22Rv1 (cell line): ENCODE data around the gene PRKD1.
A peak's percentile ranks its signal among the peaks of the same experiment; 100 is the strongest.

Experiments
- H3K27ac ChIP-seq: fragments of 450-650 bp; 2 replicates; pipeline ENCODE4 v1.5.1; 2017
- CTCF ChIP-seq: fragments of 450-650 bp; IDR thresholded peaks from 2 replicates; pipeline ENCODE4 v1.5.1; 2017; ENCODE audit warnings: mild to moderate bottlenecking
- ZFX ChIP-seq: fragments of 450-650 bp; IDR thresholded peaks from 2 replicates; pipeline ENCODE4 v1.6.1; 2017; ENCODE audit warnings: antibody characterized with exemption, borderline replicate concordance

PRKD1 gene

GRCh38 chr14:29554335-29554734, 373.3 kb downstream of the PRKD1 start:
- H3K27ac ChIP-seq = no peak overlapping the region
- no peak for TF ChIP-seq CTCF
- TF ChIP-seq ZFX = no peak

- no peak overlapping the region for H3K27ac ChIP-seq
- no peak for TF ChIP-seq CTCF
- TF ChIP-seq ZFX = no peak
These were observed 374.2 kb downstream of the PRKD1 start for GRCh38 chr14:29553427-29553826.

GRCh38 chr14:29548948-29549370, 378.7 kb downstream of the PRKD1 start:
- H3K27ac ChIP-seq = no peak overlapping the region
- TF ChIP-seq ZFX = no peak
- TF ChIP-seq CTCF = peak; percentile 78

GRCh38 chr14:29545714-29546113, 381.9 kb downstream of the PRKD1 start:
- TF ChIP-seq ZFX (no peak), CTCF (no peak)
- H3K27ac ChIP-seq = no peak overlapping the region

- H3K27ac ChIP-seq = no peak overlapping the region
These were observed 390.6 kb downstream of the PRKD1 start for GRCh38 chr14:29536886-29537511.

GRCh38 chr14:29529418-29529817, 398.2 kb downstream of the PRKD1 start:
- TF ChIP-seq CTCF (peak; percentile 62), ZFX (no peak)

More at GRCh38 chr14:29536886-29537511, 390.6 kb downstream of the PRKD1 start:
- TF ChIP-seq CTCF (peak; percentile 70), ZFX (no peak)

GRCh38 chr14:29528889-29529288, 398.8 kb downstream of the PRKD1 start:
- no peak for TF ChIP-seq ZFX
- TF ChIP-seq CTCF = no peak
- no peak overlapping the region for H3K27ac ChIP-seq

More at GRCh38 chr14:29529418-29529817, 398.2 kb downstream of the PRKD1 start:
- H3K27ac ChIP-seq = no peak overlapping the region
